Activated CD8-positive, alpha-beta T cell treated with anti-CD3 and anti-CD28 coated beads for 36 hours (primary cell): ENCODE data around the gene IPO5. TPM values are rescaled to one million over a fixed set of nuclear protein-coding genes. Genes with fewer than 3 reads are reported as not detected.

Experiments
- ATAC-seq: fragments of 200-7000 bp; cut with Tn5 transposase; one replicate; pipeline ENCODE4 v1.10.0; 2021; ENCODE audit warnings: mild to moderate bottlenecking, moderate library complexity
- CTCF ChIA-PET: fragments of 350-600 bp; sonication (Branson Sonifier 250); formaldehyde crosslinking; loops from one replicate; lab custom pipeline; 2021; ENCODE audit warnings: antibody characterized with exemption; lab: Charles Lee
- POLR2A ChIA-PET: fragments of 350-600 bp; sonication (Branson Sonifier 250); formaldehyde crosslinking; loops from one replicate; lab custom pipeline; 2021; ENCODE audit warnings: antibody characterized with exemption; lab: Charles Lee
- DNase-seq: peaks from one replicate; pipeline ENCODE4 v3.0.0-alpha.2; 2020
- H3K27ac Mint-ChIP-seq: one replicate; pipeline ENCODE4 v1.8.0; 2021; ENCODE audit warnings: mild to moderate bottlenecking, mixed read lengths
- H3K27me3 Mint-ChIP-seq: one replicate; pipeline ENCODE4 v1.8.0; 2021; ENCODE audit warnings: mixed read lengths
- H3K36me3 Mint-ChIP-seq: one replicate; pipeline ENCODE4 v1.8.0; 2021; ENCODE audit warnings: low read depth, mixed read lengths
- H3K4me1 Mint-ChIP-seq: one replicate; pipeline ENCODE4 v1.8.0; 2021; ENCODE audit warnings: low read depth, mixed read lengths
- H3K4me3 Mint-ChIP-seq: one replicate; pipeline ENCODE4 v1.8.0; 2021; ENCODE audit warnings: mild to moderate bottlenecking, moderate library complexity, mixed read lengths
- H3K9me3 Mint-ChIP-seq: one replicate; pipeline ENCODE4 v1.8.0; 2021; ENCODE audit warnings: mixed read lengths
- intact Hi-C: fragments of 100-400 bp; cut with micrococcal nuclease; formaldehyde crosslinking; loops from one replicate; pipeline ENCODE4 v1.10.0; 2022
- total RNA-seq, 2 experiments: library from RNA; stranded (reverse); gene quantifications; one replicate each; pipeline ENCODE4 v1.2.3, GENCODE V29; 2021
- TF ChIP-seq, protein P1 (sequence below): fragments of 200-600 bp; IDR thresholded peaks from one replicate; pipeline ENCODE4 v1.8.0; 2022; ENCODE audit warnings: antibody characterized with exemption, mild to moderate bottlenecking

IPO5 gene
- total RNA-seq, 2 experiments from 2014 or later, result 242 to 250 TPM

DNA sequence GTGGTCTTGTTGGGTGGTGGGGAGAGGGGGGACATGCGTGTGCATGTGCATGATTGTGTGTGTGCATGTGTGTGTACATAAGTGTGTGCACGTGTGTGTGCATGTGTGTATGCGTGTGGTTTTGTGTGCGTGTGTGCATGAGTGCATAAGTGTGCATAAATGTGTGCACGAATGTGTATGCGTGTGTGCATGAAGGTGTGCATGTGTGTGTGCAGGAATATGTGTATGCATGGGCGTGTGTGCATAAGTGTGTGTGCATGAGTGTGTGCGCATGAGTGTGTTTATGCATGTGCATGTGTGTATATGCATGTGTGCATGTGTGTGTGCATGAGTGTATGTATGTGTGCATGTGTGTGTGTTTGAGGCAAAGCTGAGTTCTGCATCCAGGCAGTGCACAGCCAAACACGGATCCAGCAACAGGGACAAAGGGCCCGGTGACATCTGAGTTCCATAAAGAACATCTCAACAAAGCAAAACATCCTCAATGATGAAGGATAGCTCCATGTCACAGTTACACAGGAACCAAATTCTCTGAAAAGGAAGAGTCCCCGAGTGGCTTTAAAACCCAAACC, 103.5 kb downstream of the IPO5 start:
- CTCF ChIA-PET, result no interaction called here
- no peaks in the 10 kb centered on the region for H3K4me1 Mint-ChIP-seq
- POLR2A ChIA-PET, result no interaction called here
- H3K27me3 Mint-ChIP-seq, result peaks cover 14% of the 10 kb centered on the region
- peaks cover 4% of the 10 kb centered on the region for H3K9me3 Mint-ChIP-seq
- intact Hi-C loops, result no loop called here
- no peak overlapping the region for H3K27ac Mint-ChIP-seq
- DNase-seq (no peak), ATAC-seq (no peak)
- TF ChIP-seq, protein P1, sequence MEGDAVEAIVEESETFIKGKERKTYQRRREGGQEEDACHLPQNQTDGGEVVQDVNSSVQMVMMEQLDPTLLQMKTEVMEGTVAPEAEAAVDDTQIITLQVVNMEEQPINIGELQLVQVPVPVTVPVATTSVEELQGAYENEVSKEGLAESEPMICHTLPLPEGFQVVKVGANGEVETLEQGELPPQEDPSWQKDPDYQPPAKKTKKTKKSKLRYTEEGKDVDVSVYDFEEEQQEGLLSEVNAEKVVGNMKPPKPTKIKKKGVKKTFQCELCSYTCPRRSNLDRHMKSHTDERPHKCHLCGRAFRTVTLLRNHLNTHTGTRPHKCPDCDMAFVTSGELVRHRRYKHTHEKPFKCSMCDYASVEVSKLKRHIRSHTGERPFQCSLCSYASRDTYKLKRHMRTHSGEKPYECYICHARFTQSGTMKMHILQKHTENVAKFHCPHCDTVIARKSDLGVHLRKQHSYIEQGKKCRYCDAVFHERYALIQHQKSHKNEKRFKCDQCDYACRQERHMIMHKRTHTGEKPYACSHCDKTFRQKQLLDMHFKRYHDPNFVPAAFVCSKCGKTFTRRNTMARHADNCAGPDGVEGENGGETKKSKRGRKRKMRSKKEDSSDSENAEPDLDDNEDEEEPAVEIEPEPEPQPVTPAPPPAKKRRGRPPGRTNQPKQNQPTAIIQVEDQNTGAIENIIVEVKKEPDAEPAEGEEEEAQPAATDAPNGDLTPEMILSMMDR, result no peak
- no peak overlapping the region for H3K4me3 Mint-ChIP-seq
- no peaks in the 10 kb centered on the region for H3K36me3 Mint-ChIP-seq

DNA sequence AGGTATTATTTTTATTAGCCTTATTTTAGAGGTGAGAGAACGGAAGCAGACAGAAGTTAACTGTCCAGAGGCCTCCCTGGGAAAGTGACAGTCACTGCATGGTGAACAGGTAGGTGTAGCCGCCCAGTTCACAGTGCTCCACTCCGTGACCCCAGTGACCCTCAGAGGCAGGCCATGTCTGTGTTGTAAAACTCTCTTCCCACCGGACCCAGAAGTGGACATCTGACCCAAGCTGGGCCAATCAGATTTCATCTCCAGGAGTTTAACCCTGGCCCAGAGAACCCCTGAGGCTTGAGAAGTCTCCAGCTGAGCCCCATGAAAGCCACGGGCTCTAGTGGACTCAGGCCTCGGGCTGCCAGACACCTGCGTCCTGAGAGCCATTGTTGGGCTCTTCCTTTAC, 105.8 kb downstream of the IPO5 start:
- TF ChIP-seq, protein P1, result no peak
- no peak for ATAC-seq
- no peak overlapping the region for H3K4me3 Mint-ChIP-seq
- DNase-seq, result no peak
- H3K27ac Mint-ChIP-seq, result no peak overlapping the region
- intact Hi-C loops, result no loop called here
- POLR2A ChIA-PET, result no interaction called here
- CTCF ChIA-PET, result no interaction called here
- no peaks in the 10 kb centered on the region for H3K9me3 Mint-ChIP-seq
- H3K4me1 Mint-ChIP-seq, result no peaks in the 10 kb centered on the region
- H3K36me3 Mint-ChIP-seq, result no peaks in the 10 kb centered on the region
- H3K27me3 Mint-ChIP-seq, result peaks cover 11% of the 10 kb centered on the region

DNA sequence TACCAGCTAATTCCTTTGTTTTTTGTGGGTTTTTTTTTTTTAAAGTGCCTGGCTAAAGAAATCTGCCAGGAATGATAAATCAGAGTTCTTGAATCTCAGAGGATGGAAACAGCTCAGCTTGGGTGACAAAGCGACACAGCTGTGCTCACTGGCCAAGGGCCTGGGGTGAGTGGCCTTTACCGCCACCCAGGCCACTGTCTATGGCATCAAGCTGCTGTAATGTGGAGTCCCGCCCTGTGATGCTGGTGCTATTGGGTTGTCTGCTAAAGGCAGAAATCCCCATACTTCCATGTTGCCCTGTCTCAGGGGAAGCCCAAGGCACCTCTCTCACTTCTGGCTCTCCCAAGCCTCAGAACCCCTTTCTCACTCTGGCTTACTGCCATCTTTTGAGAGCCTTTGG, 106.8 kb downstream of the IPO5 start:
- H3K27me3 Mint-ChIP-seq, result peaks cover 11% of the 10 kb centered on the region
- intact Hi-C loops, result no loop called here
- no peaks in the 10 kb centered on the region for H3K36me3 Mint-ChIP-seq
- H3K4me1 Mint-ChIP-seq, result no peaks in the 10 kb centered on the region
- ChIA-PET POLR2A (no interaction called here), CTCF (no interaction called here)
- no peak overlapping the region for H3K4me3 Mint-ChIP-seq
- no peaks in the 10 kb centered on the region for H3K9me3 Mint-ChIP-seq
- H3K27ac Mint-ChIP-seq, result no peak overlapping the region
- no peak for DNase-seq
- ATAC-seq, result no peak
- TF ChIP-seq, protein P1, result no peak

DNA sequence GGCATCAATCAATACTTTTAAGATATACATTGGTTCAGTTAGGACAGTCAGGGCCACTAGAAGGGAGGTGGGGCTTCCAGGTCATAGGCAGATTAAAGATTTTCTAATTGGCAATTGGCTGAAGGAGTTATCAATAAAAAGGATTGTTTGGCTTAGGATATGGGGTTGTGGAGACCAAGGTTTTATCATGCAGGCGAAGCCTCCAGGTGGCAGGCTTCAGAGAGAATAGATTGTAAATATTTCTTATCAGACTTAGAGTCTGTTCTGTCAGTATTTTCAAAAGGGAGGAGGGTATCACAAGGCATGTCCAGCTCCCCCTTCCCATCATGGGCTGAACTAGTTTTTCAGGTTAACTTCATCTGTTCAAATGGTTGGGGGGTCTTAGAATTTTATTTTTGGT, 112.0 kb downstream of the IPO5 start:
- Mint-ChIP-seq H3K9me3 (no peaks in the 10 kb centered on the region), H3K27me3 (no peaks in the 10 kb centered on the region), H3K36me3 (no peaks in the 10 kb centered on the region), H3K4me1 (no peaks in the 10 kb centered on the region), H3K27ac (no peak overlapping the region), H3K4me3 (no peak overlapping the region)
- DNase-seq (no peak), ATAC-seq (no peak)
- intact Hi-C loops, result no loop called here
- ChIA-PET POLR2A (interaction anchor here (0.8 kb wide), 1 partner anchor 160 kb away, joined by 3 read pairs; no protein-coding TSS in a partner anchor), CTCF (no interaction called here)
- TF ChIP-seq, protein P1, result no peak

DNA sequence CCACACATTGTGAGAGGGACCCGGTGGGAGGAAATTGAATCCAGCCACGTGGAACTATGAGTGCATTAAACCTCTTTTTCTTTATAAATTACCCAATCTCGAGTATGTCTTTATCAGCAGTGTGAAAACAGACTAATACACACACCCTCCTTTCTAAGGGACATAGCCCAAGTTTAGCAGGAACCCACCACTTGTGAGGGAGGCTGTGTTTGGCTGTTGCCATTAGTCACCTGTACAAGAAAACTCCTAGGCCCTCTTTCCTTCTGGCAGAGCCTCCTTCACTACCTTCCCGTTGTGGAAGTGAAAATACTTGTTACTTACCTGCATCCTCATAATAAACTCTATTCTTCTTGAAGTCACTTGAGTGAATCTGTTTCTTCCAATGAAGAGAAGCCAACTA, 113.2 kb downstream of the IPO5 start:
- H3K36me3 Mint-ChIP-seq, result no peaks in the 10 kb centered on the region
- CTCF ChIA-PET, result no interaction called here
- TF ChIP-seq, protein P1, result no peak
- H3K4me1 Mint-ChIP-seq, result no peaks in the 10 kb centered on the region
- POLR2A ChIA-PET, result no interaction called here
- ATAC-seq (no peak), DNase-seq (no peak)
- no peaks in the 10 kb centered on the region for H3K9me3 Mint-ChIP-seq
- H3K27me3 Mint-ChIP-seq, result no peaks in the 10 kb centered on the region
- H3K4me3 Mint-ChIP-seq, result no peak overlapping the region
- intact Hi-C loops, result no loop called here
- no peak overlapping the region for H3K27ac Mint-ChIP-seq
